ENCODE measurements around the gene STX16.

The STX16 gene

GRCh38 chr20:58696411-58696961, 45.4 kb downstream of the STX16 start:
- no peak for DNase-seq (ENCODE audit: low read depth in 2 of 3, low spot score in 1 of 3)

- DNase-seq (ENCODE audit: low read depth in 2 of 3, low spot score in 1 of 3), result no peak
Observed at GRCh38 chr20:58697201-58697866, 46.3 kb downstream of the STX16 start.

GRCh38 chr20:58697867-58698703, 47.0 kb downstream of the STX16 start:
- DNase-seq (ENCODE audit: low read depth in 2 of 3, low spot score in 1 of 3), result no peak

GRCh38 chr20:58698741-58699622, 47.9 kb downstream of the STX16 start:
- no peak for DNase-seq (ENCODE audit: low read depth in 2 of 3, low spot score in 1 of 3)

- no peak for DNase-seq (ENCODE audit: low read depth in 2 of 3, low spot score in 1 of 3)
Observed at GRCh38 chr20:58699623-58700107, 48.6 kb downstream of the STX16 start.

- peak in 1 of 3 donors; percentile 18 for DNase-seq (ENCODE audit: low read depth in 2 of 3, low spot score in 1 of 3)
Observed at GRCh38 chr20:58700121-58700821, 49.2 kb downstream of the STX16 start.

GRCh38 chr20:58700823-58701222, 49.7 kb downstream of the STX16 start:
- DNase-seq (ENCODE audit: low read depth in 2 of 3, low spot score in 1 of 3), result no peak

- DNase-seq (ENCODE audit: low read depth in 2 of 3, low spot score in 1 of 3), result no peak
Observed at GRCh38 chr20:58701431-58702160, 50.5 kb downstream of the STX16 start.

GRCh38 chr20:58702161-58702510, 51.1 kb downstream of the STX16 start:
- DNase-seq (ENCODE audit: low read depth in 2 of 3, low spot score in 1 of 3), result no peak

GRCh38 chr20:58702859-58703648, 52.0 kb downstream of the STX16 start:
- DNase-seq (ENCODE audit: low read depth in 2 of 3, low spot score in 1 of 3), result no peak

- no peak for DNase-seq (ENCODE audit: low read depth in 2 of 3, low spot score in 1 of 3)
Observed at GRCh38 chr20:58703765-58704371, 52.8 kb downstream of the STX16 start.

GRCh38 chr20:58705208-58705926, 54.3 kb downstream of the STX16 start:
- DNase-seq (ENCODE audit: low read depth in 2 of 3, low spot score in 1 of 3), result no peak

GRCh38 chr20:58706150-58706892, 55.2 kb downstream of the STX16 start:
- no peak for DNase-seq (ENCODE audit: low read depth in 2 of 3, low spot score in 1 of 3)

GRCh38 chr20:58706975-58707681, 56.0 kb downstream of the STX16 start:
- DNase-seq (ENCODE audit: low read depth in 2 of 3, low spot score in 1 of 3), result no peak

GRCh38 chr20:58707770-58708169, 56.7 kb downstream of the STX16 start:
- no peak for DNase-seq (ENCODE audit: low read depth in 2 of 3, low spot score in 1 of 3)

GRCh38 chr20:58708246-58708931, 57.3 kb downstream of the STX16 start:
- DNase-seq (ENCODE audit: low read depth in 2 of 3, low spot score in 1 of 3), result no peak

All from stimulated activated CD4-positive, alpha-beta T cell treated with anti-CD3 and anti-CD28 coated beads, Interleukin-12 subunit alpha, Interleukin-12 subunit beta, amount 100 ng/mL, for 48 hours (primary cell).